H1 (cell line): ENCODE measurements around the gene LLGL2. TPM values are rescaled to one million over a fixed set of nuclear protein-coding genes. Genes with fewer than 3 reads are reported as not detected.
A peak's percentile ranks its signal among the peaks of the same experiment; 100 is the strongest.

ENCODE experiments used
- CTCF ChIA-PET: fragments of 300-600 bp; sonication (Branson Sonifier 250); formaldehyde crosslinking; loops from one replicate; lab custom pipeline; 2021; ENCODE audit not compliant: partially characterized antibody; lab: Charles Lee
- POLR2A ChIA-PET: fragments of 300-600 bp; sonication (Branson Sonifier 250); formaldehyde crosslinking; loops from one replicate; lab custom pipeline; 2021; ENCODE audit warnings: inconsistent platforms; ENCODE audit not compliant: partially characterized antibody; lab: Charles Lee
- DNase-seq, 2 experiments: peaks; one replicate each; pipeline versions ENCODE4 v3.0.0 to v3.0.0-alpha.2; 2010 to 2022; ENCODE audit warnings: low spot score in 2 of 2, low read depth in 1 of 2, mixed read lengths in 1 of 2
- FAIRE-seq: peaks from 2 replicates; lab custom pipeline; 2011; peaks lifted over from hg19 to GRCh38; lab: Jason Lieb, UNC
- H2AFZ ChIP-seq: 2 replicates; pipeline ENCODE4 v1.8.1; 2012; ENCODE audit warnings: low read length, inconsistent platforms
- H2AK5ac ChIP-seq: 2 replicates; pipeline ENCODE4 v1.6.1; 2013; ENCODE audit warnings: low read depth, low read length
- H2BK120ac ChIP-seq: replicated peaks from 2 replicates; pipeline ENCODE3; 2013; ENCODE audit warnings: low read depth, low read length, inconsistent platforms
- H2BK12ac ChIP-seq: 2 replicates; pipeline ENCODE4 v1.6.1; 2013; ENCODE audit warnings: low read depth, low read length
- H2BK15ac ChIP-seq: 2 replicates; pipeline ENCODE4 v1.6.1; 2013; ENCODE audit warnings: low read length
- H2BK20ac ChIP-seq: 2 replicates; pipeline ENCODE4 v1.6.1; 2013; ENCODE audit warnings: low read length
- H2BK5ac ChIP-seq: 2 replicates; pipeline ENCODE4 v1.6.1; 2013; ENCODE audit warnings: low read depth, low read length
- H3K14ac ChIP-seq: 2 replicates; pipeline ENCODE4 v1.6.1; 2013; ENCODE audit warnings: inconsistent platforms; ENCODE audit not compliant: insufficient read length
- H3K18ac ChIP-seq: 2 replicates; pipeline ENCODE4 v1.6.1; 2013; ENCODE audit warnings: low read length; ENCODE audit errors: extremely low read depth
- H3K23ac ChIP-seq: 2 replicates; pipeline ENCODE4 v1.6.1; 2013; ENCODE audit warnings: inconsistent platforms; ENCODE audit not compliant: insufficient read length
- H3K23me2 ChIP-seq: 2 replicates; pipeline ENCODE4 v1.6.1; 2013; ENCODE audit warnings: low read depth, low read length
- H3K27ac ChIP-seq: 2 replicates; pipeline ENCODE4 v1.6.1; 2011; ENCODE audit warnings: low read depth, low read length, inconsistent platforms
- H3K27me3 ChIP-seq, 4 experiments: replicated peaks in 1 of 4; 1 replicate in 1 of 4; 2 replicates in 3 of 4; pipeline versions ENCODE4 v1.6.1 to v1.8.1; 2011 to 2013; ENCODE audit warnings: low read length in 3 of 4, mild to moderate bottlenecking in 3 of 4, inconsistent platforms in 2 of 4, mixed read lengths in 2 of 4, moderate library complexity in 1 of 4; ENCODE audit not compliant: control insufficient read depth in 3 of 4, insufficient read depth in 3 of 4; ENCODE audit errors: extremely low read depth in 1 of 4
- H3K36me3 ChIP-seq, 4 experiments: 2 replicates each; pipeline versions ENCODE4 v1.6.1 to v1.8.1; 2011 to 2013; ENCODE audit warnings: mild to moderate bottlenecking in 4 of 4, low read length in 3 of 4, moderate library complexity in 2 of 4, control low read depth in 1 of 4, inconsistent platforms in 1 of 4; ENCODE audit not compliant: insufficient read depth in 4 of 4, control insufficient read depth in 2 of 4
- H3K4ac ChIP-seq: replicated peaks from 2 replicates; pipeline ENCODE3; 2013; ENCODE audit warnings: low read length, low read depth, mixed read lengths, inconsistent platforms; ENCODE audit not compliant: insufficient read length
- H3K4me1 ChIP-seq, 4 experiments: replicated peaks in 1 of 4; 1 replicate in 1 of 4; 2 replicates in 3 of 4; pipeline versions ENCODE4 v1.6.1 to v1.8.1; 2011 to 2013; ENCODE audit warnings: low read length in 3 of 4, inconsistent platforms in 2 of 4, mixed read lengths in 1 of 4; ENCODE audit not compliant: insufficient read depth in 4 of 4, control insufficient read depth in 3 of 4
- H3K4me2 ChIP-seq, 2 experiments: 2 replicates each; pipeline versions ENCODE4 v1.6.1 to v1.8.1; 2011 to 2013; ENCODE audit warnings: low read depth in 2 of 2, low read length in 2 of 2, control low read depth in 1 of 2, inconsistent platforms in 1 of 2, mild to moderate bottlenecking in 1 of 2; ENCODE audit not compliant: insufficient read depth in 1 of 2
- H3K4me3 ChIP-seq, 4 experiments: fragments of 200-600, 300-600 bp in 1 of 4; sonication (generic), shearing (Covaris generic), sonication (Bioruptor Twin) in 1 of 4; 2 replicates each; pipeline versions ENCODE4 v1.5.1 to v1.8.1; 2011 to 2016; ENCODE audit warnings: low read length in 4 of 4, low read depth in 3 of 4, control low read depth in 2 of 4, inconsistent platforms in 2 of 4, mild to moderate bottlenecking in 2 of 4, mixed read lengths in 1 of 4, moderate library complexity in 1 of 4; ENCODE audit not compliant: insufficient read depth in 2 of 4; ENCODE audit errors: extremely low read depth in 1 of 4
- H3K56ac ChIP-seq: replicated peaks from 2 replicates; pipeline ENCODE3; 2013; ENCODE audit warnings: low read depth, mild to moderate bottlenecking, mixed read lengths, low read length, inconsistent platforms; ENCODE audit not compliant: insufficient read length
- H3K79me1 ChIP-seq: 2 replicates; pipeline ENCODE4 v1.6.1; 2013; ENCODE audit warnings: low read depth, low read length, control low read depth
- H3K79me2 ChIP-seq, 2 experiments: 2 replicates each; pipeline versions ENCODE4 v1.6.1 to v1.8.1; 2012 to 2013; ENCODE audit warnings: low read length in 2 of 2, mild to moderate bottlenecking in 2 of 2, inconsistent platforms in 1 of 2; ENCODE audit not compliant: insufficient read depth in 2 of 2, control insufficient read depth in 1 of 2
- H3K9ac ChIP-seq, 4 experiments: replicated peaks in 1 of 4; 1 replicate in 1 of 4; 2 replicates in 3 of 4; pipeline versions ENCODE4 v1.6.1 to v1.8.1; 2011 to 2013; ENCODE audit warnings: low read depth in 3 of 4, low read length in 3 of 4, control low read depth in 2 of 4, mild to moderate bottlenecking in 2 of 4, moderate library complexity in 2 of 4, inconsistent platforms in 1 of 4; ENCODE audit errors: extremely low read depth in 1 of 4
- H3K9me3 ChIP-seq, 2 experiments: 2 replicates each; pipeline versions ENCODE4 v1.6.1 to v1.8.1; 2012 to 2013; ENCODE audit warnings: mild to moderate bottlenecking in 2 of 2, moderate library complexity in 2 of 2, control low read depth in 1 of 2, inconsistent platforms in 1 of 2, low read depth in 1 of 2, low read length in 1 of 2, mixed read lengths in 1 of 2; ENCODE audit not compliant: insufficient read depth in 2 of 2
- H4K20me1 ChIP-seq, 2 experiments: replicated peaks in 1 of 2; 2 replicates each; pipeline versions ENCODE3 to v1.8.1; 2011 to 2013; ENCODE audit warnings: inconsistent platforms in 2 of 2, low read length in 2 of 2, mild to moderate bottlenecking in 1 of 2; ENCODE audit not compliant: insufficient read depth in 2 of 2, control insufficient read depth in 1 of 2
- H4K5ac ChIP-seq: 2 replicates; pipeline ENCODE4 v1.6.1; 2013; ENCODE audit warnings: low read length, low read depth, mixed read lengths, inconsistent platforms; ENCODE audit not compliant: insufficient read length
- H4K8ac ChIP-seq: 2 replicates; pipeline ENCODE4 v1.8.0; 2013; ENCODE audit warnings: mild to moderate bottlenecking, moderate library complexity, low read length, inconsistent platforms; ENCODE audit not compliant: insufficient read depth; ENCODE audit errors: extremely low read depth
- H4K91ac ChIP-seq: replicated peaks from 2 replicates; pipeline ENCODE3; 2013; ENCODE audit warnings: low read length, mixed read lengths, inconsistent platforms; ENCODE audit not compliant: insufficient read length
- ASH2L ChIP-seq: fragments of 200-600, 300-600 bp; sonication (generic); IDR thresholded peaks from one replicate; pipeline ENCODE4 v1.7.1; 2017; ENCODE audit warnings: low read length
- BCL11A ChIP-seq, 2 experiments: IDR thresholded peaks; one replicate each; pipeline ENCODE4 v1.6.1; 2011; ENCODE audit warnings: low read depth in 2 of 2, low read length in 2 of 2, mild to moderate bottlenecking in 2 of 2
- CEBPB ChIP-seq: IDR thresholded peaks from 2 replicates; pipeline ENCODE4 v1.6.1; 2012; ENCODE audit warnings: low read depth, low read length
- CHD1 ChIP-seq: IDR thresholded peaks from 2 replicates; pipeline ENCODE4 v1.6.1; 2012; ENCODE audit warnings: low read depth, low read length, improper control_type of control experiment
- CTBP2 ChIP-seq: IDR thresholded peaks from 2 replicates; pipeline ENCODE4 v1.7.0; 2011; ENCODE audit warnings: borderline replicate concordance, mild to moderate bottlenecking, moderate library complexity, mixed read lengths, low read length; ENCODE audit not compliant: insufficient read depth, insufficient read length
- EGR1 ChIP-seq: IDR thresholded peaks from 2 replicates; pipeline ENCODE4 v1.6.1; 2011; ENCODE audit warnings: low read depth, low read length, borderline replicate concordance
- JUND ChIP-seq: IDR thresholded peaks from 2 replicates; pipeline ENCODE4 v1.6.1; 2011; ENCODE audit warnings: mild to moderate bottlenecking, improper control_type of control experiment, low read length
- MAFK ChIP-seq: IDR thresholded peaks from 2 replicates; pipeline ENCODE4 v1.6.1; 2012; ENCODE audit warnings: low read depth, mild to moderate bottlenecking, improper control_type of control experiment, low read length
- RAD21 ChIP-seq, 2 experiments: IDR thresholded peaks in 1 of 2; conservative IDR thresholded peaks in 1 of 2; 2 replicates each; pipeline ENCODE4 v1.6.1; 2011; ENCODE audit warnings: low read depth in 2 of 2, low read length in 2 of 2, improper control_type of control experiment in 1 of 2, inconsistent platforms in 1 of 2, mild to moderate bottlenecking in 1 of 2, moderate library complexity in 1 of 2
- SIRT6 ChIP-seq: IDR thresholded peaks from one replicate; pipeline ENCODE4 v1.7.1; 2012; ENCODE audit warnings: low read length, inconsistent platforms
- TCF12 ChIP-seq: IDR thresholded peaks from 2 replicates; pipeline ENCODE4 v1.6.1; 2011; ENCODE audit warnings: low read depth, mild to moderate bottlenecking, low read length
- WGBS, 2 experiments: shearing (Covaris generic) in 1 of 2; methylation state at CpG; one replicate each; pipeline versions ENCODE4 v1.1.6 to v1.1.7; 2013 to 2015; ENCODE audit warnings: low lambda C conversion rate in 2 of 2, mixed read lengths in 2 of 2, inconsistent platforms in 1 of 2, low coverage in 1 of 2, missing lambda C conversion rate in 1 of 2; ENCODE audit not compliant: insufficient replicate concordance in 2 of 2, insufficient coverage in 1 of 2, insufficient read length in 1 of 2; ENCODE audit errors: extremely low coverage in 1 of 2, missing lambda C conversion rate in 1 of 2; 5-methylcytosine and 5-hydroxymethylcytosine counted together
- polyA plus RNA-seq, 7 experiments: library from polyadenylated mRNA; depleted of rRNA in 3 of 7; stranded (reverse) in 5 of 7; unstranded in 2 of 7; fragments of >200 nt in 5 of 7; fragments of 200-250 nt in 2 of 7; gene quantifications; 1 replicate in 5 of 7; 2 replicates in 1 of 7; 4 replicates in 1 of 7; pipeline versions ENCODE4 v1.2.1 to v1.2.3, GENCODE V29; 2011 to 2013; ENCODE audit warnings: missing spikeins in 2 of 7, mixed read lengths in 2 of 7
- total RNA-seq: library from RNA; stranded (reverse); fragmentation: NEBNext Ultra II Directional; extraction: Animal tissue kit (Norgen Biotek cat#: 25700); gene quantifications from 2 replicates; pipeline ENCODE4 v1.2.1, GENCODE V29; 2021
- TF ChIP-seq, protein P1 (sequence below): IDR thresholded peaks from 2 replicates; pipeline ENCODE4 v1.6.1; 2012; ENCODE audit warnings: inconsistent platforms

The LLGL2 gene
- total and polyA plus RNA-seq, 2 of the 8 experiments (the other 6 are each of a cell fraction or from before 2014, with no cell fraction given) = 64.5 to 77.1 TPM

DNA sequence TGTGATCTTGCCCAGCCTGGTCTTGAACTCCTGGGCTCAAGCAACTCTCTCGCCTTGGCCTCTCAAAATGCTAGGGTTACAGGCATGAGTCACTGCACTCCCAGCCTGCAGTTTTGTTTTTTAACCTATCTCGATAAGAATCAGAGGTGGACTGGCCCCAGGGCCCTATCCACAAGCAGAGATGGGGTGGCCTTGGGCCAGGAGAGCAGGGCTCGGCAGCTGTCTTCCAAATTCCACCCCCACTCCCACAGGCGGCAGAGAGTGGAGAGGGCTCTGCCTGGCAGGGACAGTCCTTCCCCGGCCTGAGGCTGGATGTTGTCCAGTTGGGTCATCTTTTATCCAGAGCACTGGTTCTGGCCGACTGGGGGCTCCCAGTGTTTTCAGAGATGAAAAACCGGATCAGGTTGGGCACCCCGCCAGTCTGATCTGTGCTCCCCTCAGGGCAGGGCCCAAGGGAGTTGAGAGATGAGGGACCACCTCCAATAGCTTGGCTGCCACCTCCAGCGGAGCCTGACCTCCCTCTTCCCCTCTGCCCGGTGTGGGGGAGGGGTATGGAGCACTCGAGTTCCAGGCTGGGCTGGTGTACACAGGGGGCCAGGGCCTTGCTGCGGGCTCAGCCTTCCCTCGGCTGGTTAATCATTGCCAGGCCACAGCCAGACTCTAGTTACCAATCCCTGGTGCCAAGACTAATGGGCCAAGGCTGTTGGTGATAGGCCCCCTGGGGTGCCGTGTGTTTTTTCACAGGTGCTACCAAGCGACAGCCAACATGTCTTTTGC lies 31.8 kb downstream of the LLGL2 start:
- no peak overlapping the region for H2BK15ac ChIP-seq
- H3K79me2 ChIP-seq = no peaks in the 10 kb centered on the region
- FAIRE-seq (no peak), DNase-seq (no peak)
- H3K9me3 ChIP-seq = no peaks in the 10 kb centered on the region
- H2BK20ac ChIP-seq = no peak overlapping the region
- no peak overlapping the region for H3K23ac ChIP-seq
- peak overlapping the region; percentile 52 for H2BK5ac ChIP-seq
- no peaks in the 10 kb centered on the region for H3K27me3 ChIP-seq
- H3K4me1 ChIP-seq = peaks cover 0 to 17% (median 5%) of the 10 kb centered on the region in 4 experiments; a peak in 4 of 7 replicates
- no peak overlapping the region for H2AK5ac ChIP-seq
- no peaks in the 10 kb centered on the region for H3K79me1 ChIP-seq
- H3K4me2 ChIP-seq = no peak overlapping the region
- no peak overlapping the region for H2AFZ ChIP-seq
- H4K91ac ChIP-seq = no peak overlapping the region
- no peak overlapping the region for H3K18ac ChIP-seq
- H3K9ac ChIP-seq = no peak overlapping the region
- no peak overlapping the region for H3K14ac ChIP-seq
- no peak overlapping the region for H3K27ac ChIP-seq
- POLR2A ChIA-PET = interaction anchor here (1.2 to 1.5 kb wide), 2 partner anchors 32 to 41 kb away, joined by 3 to 4 read pairs; partner anchors contain the start of genes LLGL2 and TSEN54
- no peak overlapping the region for H3K56ac ChIP-seq
- peaks cover 0 to 7% of the 10 kb centered on the region in 2 experiments for H4K20me1 ChIP-seq
- no peaks in the 10 kb centered on the region for H3K23me2 ChIP-seq
- peak overlapping the region; percentile 31; the same call in 1 of the 2 replicates for H4K8ac ChIP-seq
- CTCF ChIA-PET = interaction anchor here (0.8 to 1.4 kb wide), 4 partner anchors 33 to 53 kb away, joined by 3 to 4 read pairs (median 3); partner anchors contain the start of gene TSEN54
- no peak overlapping the region for H3K4ac ChIP-seq
- H3K4me3 ChIP-seq = no peak overlapping the region
- 88% methylated on average over 14 of the region's 15 CpGs; no CpG with 5 or more reads in 1 of the 2 experiments for WGBS, 2 experiments
- H2BK120ac ChIP-seq = no peak overlapping the region
- H4K5ac ChIP-seq = no peak overlapping the region
- H2BK12ac ChIP-seq = no peak overlapping the region
- H3K36me3 ChIP-seq = no peaks in the 10 kb centered on the region
- TF ChIP-seq JUND (no peak), TCF12 (no peak), CTBP2 (no peak), MAFK (no peak), ASH2L (no peak), RAD21 (IDR thresholded peaks at IDR 0.05 in 1 of 2, conservative IDR thresholded peaks at IDR 0.05 in 1 of 2; ENCODE audit: low read depth in 2 of 2, low read length in 2 of 2) (no peak), SIRT6 (no peak), EGR1 (no peak), BCL11A (IDR thresholded peaks at IDR 0.05; ENCODE audit: low read depth in 2 of 2, low read length in 2 of 2) (no peak), CEBPB (no peak), CHD1 (no peak)
- TF ChIP-seq, protein P1, sequence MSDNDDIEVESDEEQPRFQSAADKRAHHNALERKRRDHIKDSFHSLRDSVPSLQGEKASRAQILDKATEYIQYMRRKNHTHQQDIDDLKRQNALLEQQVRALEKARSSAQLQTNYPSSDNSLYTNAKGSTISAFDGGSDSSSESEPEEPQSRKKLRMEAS = no peak
